GM23338 (cell line): Measurements from ENCODE around the gene CYB5R4. TPM values are rescaled to one million over a fixed set of nuclear protein-coding genes. Genes with fewer than 3 reads are reported as not detected.
A peak's percentile ranks its signal among the peaks of the same experiment; 100 is the strongest.

ENCODE experiments used
- ATAC-seq: fragments of 200-7000 bp; cut with Tn5 transposase; 3 replicates; pipeline ENCODE4 v1.9.1; 2020
- DNase-seq: peaks from one replicate; pipeline ENCODE4 v3.0.0-alpha.2; 2015; ENCODE audit warnings: low spot score
- H2AFZ ChIP-seq: fragments of 200-600 bp; sonication (generic); 2 replicates; pipeline ENCODE4 v1.8.0; 2016; ENCODE audit warnings: antibody characterized with exemption, mild to moderate bottlenecking, moderate library complexity
- H3F3A ChIP-seq: fragments of 200-600 bp; sonication (generic); replicated peaks from 2 replicates; pipeline ENCODE4 v1.8.0; 2017; ENCODE audit warnings: antibody characterized with exemption, mixed run types, low read depth
- H3K27ac ChIP-seq: fragments of 200-600 bp; sonication (generic); 2 replicates; pipeline ENCODE4 v1.6.1; 2016; ENCODE audit warnings: low read depth
- H3K27me3 ChIP-seq: fragments of 200-600 bp; sonication (generic); 2 replicates; pipeline ENCODE4 v1.8.0; 2016; ENCODE audit warnings: mild to moderate bottlenecking, mixed run types, moderate library complexity; ENCODE audit not compliant: insufficient read depth
- H3K36me3 ChIP-seq: fragments of 200-600 bp; sonication (generic); 2 replicates; pipeline ENCODE4 v1.8.0; 2016; ENCODE audit warnings: mild to moderate bottlenecking; ENCODE audit not compliant: insufficient read depth
- H3K4me1 ChIP-seq: fragments of 200-600 bp; sonication (generic); 2 replicates; pipeline ENCODE4 v1.8.0; 2016; ENCODE audit warnings: mild to moderate bottlenecking, moderate library complexity; ENCODE audit not compliant: insufficient read depth
- H3K4me2 ChIP-seq: fragments of 200-600 bp; sonication (generic); 2 replicates; pipeline ENCODE4 v1.7.1; 2017; ENCODE audit warnings: mixed run types
- H3K4me3 ChIP-seq: fragments of 200-600 bp; sonication (generic); 2 replicates; pipeline ENCODE4 v1.6.1; 2016; ENCODE audit warnings: mixed run types
- H3K79me2 ChIP-seq: fragments of 200-600 bp; sonication (generic); replicated peaks from 2 replicates; pipeline ENCODE4 v1.8.0; 2017; ENCODE audit warnings: mild to moderate bottlenecking; ENCODE audit not compliant: insufficient read depth
- H3K9me2 ChIP-seq: fragments of 200-600 bp; sonication (generic); 2 replicates; pipeline ENCODE4 v1.8.0; 2017; ENCODE audit not compliant: insufficient read depth
- H4K20me1 ChIP-seq: fragments of 200-600 bp; sonication (generic); replicated peaks from 2 replicates; pipeline ENCODE4 v1.8.0; 2017; ENCODE audit warnings: mild to moderate bottlenecking; ENCODE audit not compliant: insufficient read depth
- H3K27ac Mint-ChIP-seq: 2 replicates; pipeline ENCODE4 v1.8.0; 2020; ENCODE audit warnings: inconsistent platforms, mild to moderate bottlenecking, moderate library complexity, mixed read lengths
- H3K27me3 Mint-ChIP-seq: 3 replicates; pipeline ENCODE4 v1.8.0; 2022; ENCODE audit warnings: low read depth, mild to moderate bottlenecking, moderate library complexity, mixed read lengths, inconsistent platforms; ENCODE audit not compliant: insufficient read depth, poor library complexity
- H3K36me3 Mint-ChIP-seq: 3 replicates; pipeline ENCODE4 v1.8.0; 2021; ENCODE audit warnings: low read depth, mild to moderate bottlenecking, inconsistent platforms, moderate library complexity, mixed read lengths
- H3K4me1 Mint-ChIP-seq: 3 replicates; pipeline ENCODE4 v1.8.0; 2020; ENCODE audit warnings: mild to moderate bottlenecking, inconsistent platforms, mixed read lengths
- H3K4me3 Mint-ChIP-seq: 3 replicates; pipeline ENCODE4 v1.8.0; 2021; ENCODE audit warnings: moderate library complexity, mild to moderate bottlenecking, inconsistent platforms, mixed read lengths
- H3K9me3 Mint-ChIP-seq: 3 replicates; pipeline ENCODE4 v1.8.0; 2020; ENCODE audit warnings: moderate library complexity, mild to moderate bottlenecking, inconsistent platforms, mixed read lengths
- CREB1 ChIP-seq: fragments of 250-450 bp; sonication (Bioruptor Pico); IDR thresholded peaks from 2 replicates; pipeline ENCODE4 v1.5.0; 2020; ENCODE audit warnings: low read depth, mild to moderate bottlenecking, moderate library complexity
- ETS1 ChIP-seq: IDR thresholded peaks from 2 replicates; pipeline ENCODE4 v1.6.1; 2016; ENCODE audit warnings: antibody characterized with exemption
- EZH2 ChIP-seq: fragments of 200-600 bp; sonication (generic); IDR thresholded peaks from one replicate; pipeline ENCODE4 v1.8.0; 2017; ENCODE audit warnings: antibody characterized with exemption, mild to moderate bottlenecking, low read depth; ENCODE audit not compliant: unreplicated experiment
- EZH2phosphoT487 ChIP-seq: fragments of 200-600 bp; sonication (generic); IDR thresholded peaks from one replicate; pipeline ENCODE4 v1.8.1; 2018; ENCODE audit warnings: antibody characterized with exemption; ENCODE audit not compliant: unreplicated experiment
- JUNB ChIP-seq: IDR thresholded peaks from one replicate; pipeline ENCODE4 v1.6.1; 2016; ENCODE audit warnings: antibody characterized with exemption; ENCODE audit not compliant: unreplicated experiment
- NANOG ChIP-seq: IDR thresholded peaks from 2 replicates; pipeline ENCODE4 v1.6.1; 2016; ENCODE audit warnings: antibody characterized with exemption, borderline replicate concordance
- POLR2AphosphoS5 ChIP-seq: IDR thresholded peaks from 2 replicates; pipeline ENCODE4 v1.6.1; 2016; ENCODE audit warnings: antibody characterized with exemption, low read depth
- REST ChIP-seq: IDR thresholded peaks from one replicate; pipeline ENCODE4 v1.6.1; 2018; ENCODE audit warnings: antibody characterized with exemption; ENCODE audit not compliant: unreplicated experiment
- ZNF114 ChIP-seq: fragments of 250-450 bp; sonication (Bioruptor Pico); IDR thresholded peaks from 2 replicates; pipeline ENCODE4 v1.5.0; 2020; ENCODE audit warnings: mild to moderate bottlenecking, moderate library complexity
- ZNF331 ChIP-seq: fragments of 250-450 bp; sonication (Bioruptor Pico); IDR thresholded peaks from 2 replicates; pipeline ENCODE4 v1.5.0; 2020; ENCODE audit warnings: low read depth, mild to moderate bottlenecking, moderate library complexity
- polyA plus RNA-seq: library from polyadenylated mRNA; unstranded; fragments of >200 nt; fragmentation: Nextera tagmentation; extraction: Ambion mirVana; gene quantifications from 2 replicates; pipeline ENCODE4 v1.2.1, GENCODE V29; 2016
- total RNA-seq: library from RNA; depleted of rRNA; stranded (reverse); fragments of >200 nt; shearing (Covaris generic); gene quantifications from 2 replicates; pipeline ENCODE4 v1.2.3, GENCODE V29; 2014

The CYB5R4 gene
- total and polyA plus RNA-seq, 2 experiments from 2014 or later, result 8.9 to 17.2 TPM

- Histone ChIP-seq H3K4me1 (peaks cover 17% of the 10 kb centered on the region), H3K27ac (no peak overlapping the region), H3K27me3 (peaks cover 10% of the 10 kb centered on the region), H3K4me2 (peak overlapping the region; percentile 98), H3K9me2 (no peaks in the 10 kb centered on the region), H4K20me1 (peaks cover 19% of the 10 kb centered on the region), H3K36me3 (0 out of 2 replicates have a peak, but pooled peaks cover 9% of the 10 kb centered on the region), H2AFZ (peak overlapping the region; percentile 97), H3K79me2 (peaks cover 34% of the 10 kb centered on the region), H3F3A (no peaks in the 10 kb centered on the region), H3K4me3 (peak overlapping the region; percentile 98)
- Mint-ChIP-seq H3K9me3 (no peaks in the 10 kb centered on the region), H3K4me1 (peaks cover 22% of the 10 kb centered on the region), H3K27ac (no peak overlapping the region), H3K27me3 (peaks cover 5% of the 10 kb centered on the region), H3K4me3 (peak overlapping the region; percentile 98), H3K36me3 (peaks cover 12% of the 10 kb centered on the region; the same call in 2 of the 3 replicates)
- DNase-seq, result no peak
- no peak for ATAC-seq
- TF ChIP-seq JUNB, result no peak
- TF ChIP-seq ZNF114 (CRISPR knock-in tag), result no peak
- TF ChIP-seq ZNF331 (CRISPR knock-in tag), result no peak
- no peak for TF ChIP-seq POLR2AphosphoS5
- no peak for TF ChIP-seq CREB1 (CRISPR knock-in tag)
- no peak for TF ChIP-seq REST
- no peak for TF ChIP-seq EZH2
- no peak for TF ChIP-seq NANOG
- no peak for TF ChIP-seq ETS1
These were observed 868 bp downstream of the CYB5R4 start for GRCh38 chr6:83860359-83860755.

- Histone ChIP-seq H3K4me2 (peak overlapping the region; percentile 98), H3K36me3 (0 out of 2 replicates have a peak, but pooled peaks cover 10% of the 10 kb centered on the region), H3K9me2 (no peaks in the 10 kb centered on the region), H3K4me1 (peaks cover 17% of the 10 kb centered on the region), H3K27me3 (peaks cover 5% of the 10 kb centered on the region; the same call in 1 of the 2 replicates), H3K4me3 (peak overlapping the region; percentile 98), H3F3A (no peaks in the 10 kb centered on the region), H3K79me2 (peaks cover 34% of the 10 kb centered on the region), H4K20me1 (peaks cover 19% of the 10 kb centered on the region), H2AFZ (no peak overlapping the region), H3K27ac (no peak overlapping the region)
- Mint-ChIP-seq H3K4me1 (peaks cover 22% of the 10 kb centered on the region), H3K36me3 (peaks cover 17% of the 10 kb centered on the region; the same call in 2 of the 3 replicates), H3K9me3 (no peaks in the 10 kb centered on the region; the same call in 1 of the 3 replicates), H3K4me3 (peak overlapping the region; percentile 98), H3K27me3 (peaks cover 5% of the 10 kb centered on the region), H3K27ac (no peak overlapping the region)
- TF ChIP-seq POLR2AphosphoS5, result no peak
- TF ChIP-seq EZH2phosphoT487, result no peak
- DNase-seq, result no peak
- no peak for ATAC-seq
These were observed 1.4 kb downstream of the CYB5R4 start for GRCh38 chr6:83860782-83861495.
